ENCODE results near the gene ATXN1. TPM values are rescaled to one million over a fixed set of nuclear protein-coding genes. Genes with fewer than 3 reads are reported as not detected.

The ATXN1 gene
- total and polyA plus RNA-seq, 2 experiments from 2014 or later, result 14.2 to 20.1 TPM

DNA sequence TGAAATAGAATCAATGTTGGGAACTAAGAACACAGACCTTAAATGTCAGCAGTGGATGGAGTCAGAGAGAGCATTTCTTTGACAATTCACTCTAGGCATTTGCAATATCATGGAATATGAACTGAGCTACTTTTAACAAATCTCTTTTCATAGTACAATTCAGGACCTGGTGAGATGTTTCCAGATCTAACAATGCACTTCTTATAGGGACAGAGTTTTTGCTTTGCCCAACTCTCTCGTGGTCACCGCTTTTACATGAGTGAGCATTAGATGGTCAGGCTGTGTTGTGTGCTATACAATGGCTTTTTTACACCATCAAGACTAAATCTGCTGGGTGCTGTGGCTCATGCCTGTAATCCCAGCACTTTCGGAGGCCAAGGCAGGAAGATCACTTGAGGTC, 233.6 kb downstream of the ATXN1 start:
- Histone ChIP-seq H4K20me1 (ENCODE audit: insufficient read depth) (no peaks in the 10 kb centered on the region), H3K4me3 (no peak overlapping the region), H3F3A (ENCODE audit: insufficient read depth) (peaks cover 27% of the 10 kb centered on the region), H3K9ac (no peak overlapping the region), H2AFZ (no peak overlapping the region), H3K9me2 (ENCODE audit: insufficient read depth) (no peaks in the 10 kb centered on the region), H3K36me3 (ENCODE audit: low read depth) (no peaks in the 10 kb centered on the region), H3K4me2 (ENCODE audit: unreplicated experiment) (no peak overlapping the region), H3K27me3 (replicated peaks; ENCODE audit: insufficient read depth) (no peaks in the 10 kb centered on the region), H3K4me1 (ENCODE audit: insufficient read depth) (peaks cover 12% of the 10 kb centered on the region), H3K9me3 (ENCODE audit: low read depth) (no peaks in the 10 kb centered on the region), H3K79me2 (ENCODE audit: insufficient read depth) (peaks cover 16% of the 10 kb centered on the region; the same call in 1 of the 2 replicates), H3K27ac (no peak overlapping the region)
- no peak for DNase-seq
- 97 to 98% methylated on average over 3 of the region's 3 CpGs for WGBS, 2 experiments (ENCODE audit: low coverage in 1 of 2, low lambda C conversion rate in 2 of 2, missing lambda C conversion rate in 2 of 2)
- in situ Hi-C loops (cut with MboI), result no loop called here
- TF ChIP-seq EZH2 (IDR thresholded peaks at IDR 0.05; ENCODE audit: insufficient read depth, poor library complexity, severe bottlenecking), result no peak
- no peak for TF ChIP-seq EZH2phosphoT487 (IDR thresholded peaks at IDR 0.05; ENCODE audit: insufficient read depth, low read depth)

DNA sequence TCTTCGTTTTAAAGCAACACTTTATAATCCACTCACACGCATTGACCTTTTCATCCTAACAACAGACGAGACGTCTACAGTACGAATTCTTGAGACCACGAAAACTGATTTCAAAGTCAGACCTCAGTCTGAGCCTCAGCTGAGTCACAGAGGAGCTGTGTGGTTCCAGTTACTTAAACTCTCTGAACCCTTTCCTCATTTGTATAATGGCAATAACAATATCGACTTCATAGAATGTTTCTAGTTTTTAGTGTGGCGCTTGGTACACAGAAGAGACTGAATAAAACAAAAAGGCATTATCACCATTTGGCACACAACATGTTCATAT, 236.9 kb downstream of the ATXN1 start:
- WGBS, 2 experiments (ENCODE audit: low coverage in 1 of 2, low lambda C conversion rate in 2 of 2, missing lambda C conversion rate in 2 of 2), result 52 to 61% methylated on average over 8 of the region's 8 CpGs
- Histone ChIP-seq H3K27ac (peak overlapping the region; percentile 85), H3K4me3 (no peak overlapping the region), H3K36me3 (ENCODE audit: low read depth) (no peaks in the 10 kb centered on the region; the same call in 1 of the 2 replicates), H3K79me2 (ENCODE audit: insufficient read depth) (peaks cover 9% of the 10 kb centered on the region; the same call in 1 of the 2 replicates), H3K4me2 (ENCODE audit: unreplicated experiment) (peak overlapping the region; percentile 13), H4K20me1 (ENCODE audit: insufficient read depth) (no peaks in the 10 kb centered on the region), H3K4me1 (ENCODE audit: insufficient read depth) (peaks cover 12% of the 10 kb centered on the region), H2AFZ (no peak overlapping the region), H3K9ac (peak overlapping the region; percentile 76), H3K27me3 (replicated peaks; ENCODE audit: insufficient read depth) (no peaks in the 10 kb centered on the region), H3K9me3 (ENCODE audit: low read depth) (no peaks in the 10 kb centered on the region), H3F3A (ENCODE audit: insufficient read depth) (peaks cover 33% of the 10 kb centered on the region), H3K9me2 (ENCODE audit: insufficient read depth) (no peaks in the 10 kb centered on the region)
- TF ChIP-seq EZH2phosphoT487 (IDR thresholded peaks at IDR 0.05; ENCODE audit: insufficient read depth, low read depth) (no peak), EZH2 (IDR thresholded peaks at IDR 0.05; ENCODE audit: insufficient read depth, poor library complexity, severe bottlenecking) (no peak)
- in situ Hi-C loops (cut with MboI), result loop anchor here (25.0 kb wide), 1 partner anchor 563 kb away; no protein-coding TSS in a partner anchor
- DNase-seq, result peak; percentile 73

DNA sequence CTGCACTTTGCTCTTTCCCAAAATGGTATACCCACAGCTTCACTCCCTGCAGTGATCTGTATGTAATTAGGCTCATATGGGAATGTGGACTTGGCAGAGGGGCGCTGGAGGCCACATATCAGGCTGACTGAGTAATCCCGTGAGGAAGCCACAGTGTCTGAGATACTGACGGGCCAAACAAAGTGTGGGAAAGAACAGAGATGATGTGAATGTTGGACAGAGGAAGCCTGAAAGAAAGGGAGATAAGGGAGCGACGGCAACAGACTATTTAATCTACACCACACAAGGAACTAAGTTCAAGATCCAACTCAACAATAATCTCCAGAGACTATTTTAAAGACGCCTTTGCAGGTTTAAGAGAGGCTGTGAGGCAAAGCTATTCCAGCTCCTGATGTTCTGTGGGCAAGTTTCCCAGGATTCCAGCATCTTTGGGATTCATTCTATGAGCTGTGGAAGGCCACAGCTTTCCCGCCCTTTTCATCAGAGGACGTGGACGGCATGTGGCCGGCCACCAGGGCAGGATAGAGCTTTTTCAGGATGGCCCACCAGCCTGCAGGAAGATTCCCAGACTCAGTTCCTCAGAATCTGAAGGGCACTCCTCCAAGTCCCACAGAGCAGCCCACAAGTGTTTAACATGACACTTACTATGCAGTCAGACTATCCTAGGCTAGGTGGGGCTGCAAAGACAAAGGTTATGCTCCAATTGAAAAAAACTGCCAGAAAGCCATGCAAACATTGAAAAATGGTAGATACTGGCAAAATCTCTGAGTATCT, 237.5 kb downstream of the ATXN1 start:
- in situ Hi-C loops (cut with MboI), result loop anchor here (25.0 kb wide), 1 partner anchor 564 kb away; no protein-coding TSS in a partner anchor
- TF ChIP-seq EZH2phosphoT487 (IDR thresholded peaks at IDR 0.05; ENCODE audit: insufficient read depth, low read depth), result no peak
- no peak for TF ChIP-seq EZH2 (IDR thresholded peaks at IDR 0.05; ENCODE audit: insufficient read depth, poor library complexity, severe bottlenecking)
- Histone ChIP-seq H3K27ac (peak overlapping the region; percentile 85), H3K9me3 (ENCODE audit: low read depth) (no peaks in the 10 kb centered on the region), H2AFZ (no peak overlapping the region), H3F3A (ENCODE audit: insufficient read depth) (peaks cover 33% of the 10 kb centered on the region), H3K4me2 (ENCODE audit: unreplicated experiment) (peak overlapping the region; percentile 13), H3K79me2 (ENCODE audit: insufficient read depth) (peaks cover 9% of the 10 kb centered on the region; the same call in 1 of the 2 replicates), H3K27me3 (replicated peaks; ENCODE audit: insufficient read depth) (no peaks in the 10 kb centered on the region), H3K9me2 (ENCODE audit: insufficient read depth) (no peaks in the 10 kb centered on the region), H3K9ac (peak overlapping the region; percentile 76), H3K4me1 (ENCODE audit: insufficient read depth) (peaks cover 12% of the 10 kb centered on the region), H3K36me3 (ENCODE audit: low read depth) (no peaks in the 10 kb centered on the region; the same call in 1 of the 2 replicates), H4K20me1 (ENCODE audit: insufficient read depth) (no peaks in the 10 kb centered on the region), H3K4me3 (0 out of 2 replicates have a peak overlapping the region, but pooled peaks have one; percentile 1)
- 8 to 17% methylated on average over 10 of the region's 10 CpGs for WGBS, 2 experiments (ENCODE audit: low coverage in 1 of 2, low lambda C conversion rate in 2 of 2, missing lambda C conversion rate in 2 of 2)
- peak; percentile 96 for DNase-seq

DNA sequence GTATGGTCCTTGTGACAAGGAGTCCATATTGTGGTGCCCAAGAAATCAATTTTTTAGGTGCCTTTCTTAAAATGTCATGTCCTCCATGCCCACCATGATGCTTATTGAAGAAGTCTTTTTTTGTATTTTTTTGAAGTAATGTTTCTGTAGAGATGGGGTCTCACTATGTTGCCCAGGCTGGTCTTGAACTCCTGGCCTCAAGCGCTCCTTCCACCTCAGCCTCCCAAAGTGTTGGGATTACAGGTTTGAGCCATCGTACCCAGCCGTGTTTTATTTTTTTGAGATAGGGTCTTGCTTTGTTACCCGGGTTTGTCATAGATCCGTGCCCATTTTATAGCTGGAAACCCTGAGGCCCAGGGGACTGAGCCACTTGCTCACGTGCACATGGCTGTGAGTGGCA, 238.3 kb downstream of the ATXN1 start:
- in situ Hi-C loops (cut with MboI), result loop anchor here (25.0 kb wide), 1 partner anchor 564 kb away; no protein-coding TSS in a partner anchor
- H2AFZ ChIP-seq, result no peak overlapping the region

More for the DNA sequence above, 238.3 kb downstream of the ATXN1 start:
- Histone ChIP-seq H4K20me1 (ENCODE audit: insufficient read depth) (no peaks in the 10 kb centered on the region), H3K4me1 (ENCODE audit: insufficient read depth) (peaks cover 12% of the 10 kb centered on the region), H3K9me2 (ENCODE audit: insufficient read depth) (no peaks in the 10 kb centered on the region), H3K4me3 (no peak overlapping the region), H3K9ac (0 out of 2 replicates have a peak overlapping the region, but pooled peaks have one; percentile 0), H3F3A (ENCODE audit: insufficient read depth) (peaks cover 33% of the 10 kb centered on the region), H3K9me3 (ENCODE audit: low read depth) (no peaks in the 10 kb centered on the region), H3K36me3 (ENCODE audit: low read depth) (no peaks in the 10 kb centered on the region; the same call in 1 of the 2 replicates), H3K4me2 (ENCODE audit: unreplicated experiment) (no peak overlapping the region), H3K79me2 (ENCODE audit: insufficient read depth) (peaks cover 16% of the 10 kb centered on the region; the same call in 1 of the 2 replicates), H3K27me3 (replicated peaks; ENCODE audit: insufficient read depth) (no peaks in the 10 kb centered on the region), H3K27ac (peak overlapping the region; percentile 85)
- DNase-seq, result no peak
- WGBS, 2 experiments (ENCODE audit: low coverage in 1 of 2, low lambda C conversion rate in 2 of 2, missing lambda C conversion rate in 2 of 2), result 97 to 98% methylated on average over 6 of the region's 6 CpGs
- no peak for TF ChIP-seq EZH2 (IDR thresholded peaks at IDR 0.05; ENCODE audit: insufficient read depth, poor library complexity, severe bottlenecking)
- TF ChIP-seq EZH2phosphoT487 (IDR thresholded peaks at IDR 0.05; ENCODE audit: insufficient read depth, low read depth), result no peak

Measured in GM23248 (cell line).